Stimulated activated naive B cell treated with anti-CD40 and anti-IgM and Interleukin-4, amounts not matched to agents 10 μg/mL and 1 μg/mL and 100 μg/mL, for 72 hours (primary cell): ENCODE measurements around the gene RYR3.

Experiments used
- ATAC-seq, 2 donors: fragments of 150-1000 bp; cut with Tn5 transposase; replicated peaks; 2 replicates each; pipeline ENCODE4 v1.10.0; 2021; ENCODE audit warnings: moderate library complexity in 1 of 2
- DNase-seq: peaks from one replicate; pipeline ENCODE4 v3.0.0; 2021
- H3K27ac Mint-ChIP-seq: one replicate; pipeline ENCODE4 v1.8.0; 2022; ENCODE audit warnings: mild to moderate bottlenecking, mixed read lengths
- H3K27me3 Mint-ChIP-seq, 2 donors: one replicate each; pipeline ENCODE4 v1.8.0; 2022; ENCODE audit warnings: mixed read lengths in 2 of 2
- H3K36me3 Mint-ChIP-seq, 2 donors: one replicate each; pipeline ENCODE4 v1.8.0; 2022; ENCODE audit warnings: mixed read lengths in 2 of 2, mild to moderate bottlenecking in 1 of 2
- H3K4me1 Mint-ChIP-seq, 2 donors: one replicate each; pipeline ENCODE4 v1.8.0; 2022; ENCODE audit warnings: mixed read lengths in 2 of 2, mild to moderate bottlenecking in 1 of 2
- H3K4me3 Mint-ChIP-seq, 2 donors: one replicate each; pipeline ENCODE4 v1.8.0; 2022; ENCODE audit warnings: mild to moderate bottlenecking in 2 of 2, mixed read lengths in 2 of 2, moderate library complexity in 1 of 2
- H3K9me3 Mint-ChIP-seq, 2 donors: one replicate each; pipeline ENCODE4 v1.8.0; 2022; ENCODE audit warnings: mixed read lengths in 2 of 2, mild to moderate bottlenecking in 1 of 2

The RYR3 gene

DNA sequence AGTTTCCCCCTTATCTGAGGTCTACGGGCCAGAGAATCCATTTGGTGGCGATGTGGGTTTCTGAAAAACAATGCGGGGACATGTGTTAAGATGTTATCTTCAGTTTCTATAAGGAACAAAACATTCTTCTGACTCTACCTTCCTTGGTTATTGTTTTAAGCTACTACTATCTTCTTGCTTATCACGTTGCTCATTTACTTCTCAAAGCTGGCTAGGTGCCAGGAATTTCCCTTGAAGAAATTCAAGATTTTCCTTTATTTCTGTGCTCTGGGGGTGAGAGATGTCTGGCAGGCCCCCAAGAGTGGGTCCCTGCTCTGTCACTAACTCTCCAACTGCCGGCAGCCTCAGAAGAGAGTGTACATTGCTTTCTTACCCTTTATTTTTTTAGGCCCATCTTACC, 119.8 kb downstream of the RYR3 start:
- Mint-ChIP-seq H3K27ac (no peak overlapping the region), H3K36me3 (no peaks in the 10 kb centered on the region), H3K4me3 (no peak overlapping the region)

GRCh38 chr15:33433821-33434220, 123.1 kb downstream of the RYR3 start:
- Mint-ChIP-seq H3K36me3 (no peaks in the 10 kb centered on the region), H3K4me3 (no peak overlapping the region), H3K9me3 (peaks cover 0 to 4% of the 10 kb centered on the region in 2 donors), H3K27me3 (no peaks in the 10 kb centered on the region), H3K4me1 (no peaks in the 10 kb centered on the region), H3K27ac (no peak overlapping the region)
- no peak for DNase-seq
- no peak for ATAC-seq

More for the DNA sequence above, 119.8 kb downstream of the RYR3 start:
- no peak for DNase-seq
- no peaks in the 10 kb centered on the region for H3K4me1 Mint-ChIP-seq
- no peak for ATAC-seq
- peaks cover 0 to 1% of the 10 kb centered on the region in 2 donors for H3K9me3 Mint-ChIP-seq
- H3K27me3 Mint-ChIP-seq = no peaks in the 10 kb centered on the region

DNA sequence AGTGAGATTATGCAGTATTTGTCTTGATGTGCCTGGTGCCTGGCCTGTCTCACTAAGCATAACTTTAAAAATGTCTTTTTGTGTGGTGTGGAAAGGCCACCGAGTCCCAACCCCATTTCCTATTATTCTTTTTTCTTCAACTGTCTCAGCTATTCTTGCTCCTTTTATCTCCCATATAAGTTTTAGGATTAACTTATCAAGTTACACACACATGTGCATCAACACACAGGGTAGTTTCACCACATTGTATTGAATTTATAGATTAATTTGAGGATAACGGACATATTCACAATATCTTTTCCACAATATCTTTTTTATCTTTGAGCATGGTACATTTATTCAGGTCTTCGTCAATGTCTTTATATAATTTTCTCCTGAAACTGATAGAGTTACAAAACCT, 127.6 kb downstream of the RYR3 start:
- no peak for ATAC-seq
- no peaks in the 10 kb centered on the region for H3K36me3 Mint-ChIP-seq
- no peak overlapping the region for H3K27ac Mint-ChIP-seq
- no peak for DNase-seq
- no peaks in the 10 kb centered on the region for H3K4me1 Mint-ChIP-seq
- H3K9me3 Mint-ChIP-seq = peaks cover 0 to 4% of the 10 kb centered on the region in 2 donors
- H3K4me3 Mint-ChIP-seq = no peak overlapping the region
- H3K27me3 Mint-ChIP-seq = peaks cover 0 to 8% of the 10 kb centered on the region in 2 donors

GRCh38 chr15:33440900-33441299, 130.1 kb downstream of the RYR3 start:
- Mint-ChIP-seq H3K36me3 (no peaks in the 10 kb centered on the region), H3K4me1 (no peaks in the 10 kb centered on the region)
- no peak for ATAC-seq

GRCh38 chr15:33442449-33442848, 131.7 kb downstream of the RYR3 start:
- peaks cover 13 to 19% of the 10 kb centered on the region in 2 donors for H3K27me3 Mint-ChIP-seq
- DNase-seq (no peak), ATAC-seq (no peak)
- no peaks in the 10 kb centered on the region for H3K9me3 Mint-ChIP-seq
- H3K4me1 Mint-ChIP-seq = no peaks in the 10 kb centered on the region
- no peaks in the 10 kb centered on the region for H3K36me3 Mint-ChIP-seq
- H3K4me3 Mint-ChIP-seq = no peak overlapping the region
- no peak overlapping the region for H3K27ac Mint-ChIP-seq

More at GRCh38 chr15:33440900-33441299, 130.1 kb downstream of the RYR3 start:
- no peak for DNase-seq
- Mint-ChIP-seq H3K27me3 (peaks cover 13 to 19% of the 10 kb centered on the region in 2 donors), H3K27ac (no peak overlapping the region), H3K4me3 (no peak overlapping the region), H3K9me3 (peaks cover 0 to under 1% of the 10 kb centered on the region in 2 donors)

- Mint-ChIP-seq H3K27me3 (peaks cover 13 to 26% of the 10 kb centered on the region in 2 donors), H3K36me3 (no peaks in the 10 kb centered on the region), H3K4me3 (no peak overlapping the region), H3K4me1 (no peaks in the 10 kb centered on the region), H3K9me3 (no peaks in the 10 kb centered on the region), H3K27ac (no peak overlapping the region)
- ATAC-seq (no peak), DNase-seq (no peak)
Measured at GRCh38 chr15:33443708-33444107, 132.9 kb downstream of the RYR3 start.

DNA sequence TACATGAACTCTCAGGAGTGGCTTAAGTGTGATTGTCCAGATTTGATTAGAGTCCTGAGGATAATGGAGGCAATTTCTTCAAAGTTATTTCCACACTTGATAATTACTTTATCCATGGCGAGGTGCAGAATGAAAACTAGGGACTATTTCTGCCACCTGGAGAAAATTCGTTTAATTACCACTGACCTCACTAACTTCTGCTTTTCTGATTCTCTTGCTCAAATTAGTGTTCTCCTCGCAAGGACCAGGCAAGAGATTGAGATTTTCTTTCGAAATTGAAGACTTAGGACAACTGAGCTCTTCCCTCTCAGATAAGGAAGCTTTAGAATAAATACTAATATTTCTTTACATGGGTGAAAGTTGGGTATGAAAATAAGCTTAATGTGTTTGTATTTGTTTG, 135.2 kb downstream of the RYR3 start:
- no peak overlapping the region for H3K4me3 Mint-ChIP-seq
- no peak for ATAC-seq
- no peak for DNase-seq
- H3K27ac Mint-ChIP-seq = no peak overlapping the region
- peaks cover 18 to 31% of the 10 kb centered on the region in 2 donors for H3K27me3 Mint-ChIP-seq
- H3K36me3 Mint-ChIP-seq = no peaks in the 10 kb centered on the region
- H3K9me3 Mint-ChIP-seq = no peaks in the 10 kb centered on the region
- no peaks in the 10 kb centered on the region for H3K4me1 Mint-ChIP-seq

- no peaks in the 10 kb centered on the region for H3K4me1 Mint-ChIP-seq
- no peak overlapping the region for H3K4me3 Mint-ChIP-seq
- ATAC-seq (no peak), DNase-seq (no peak)
- H3K27ac Mint-ChIP-seq = no peak overlapping the region
- H3K27me3 Mint-ChIP-seq = peaks cover 18 to 23% of the 10 kb centered on the region in 2 donors
- H3K36me3 Mint-ChIP-seq = no peaks in the 10 kb centered on the region
- H3K9me3 Mint-ChIP-seq = no peaks in the 10 kb centered on the region
Measured at GRCh38 chr15:33448151-33448550, 137.4 kb downstream of the RYR3 start.

- ATAC-seq (no peak), DNase-seq (no peak)
- H3K4me3 Mint-ChIP-seq = no peak overlapping the region
- H3K36me3 Mint-ChIP-seq = no peaks in the 10 kb centered on the region
- no peak overlapping the region for H3K27ac Mint-ChIP-seq
- H3K9me3 Mint-ChIP-seq = no peaks in the 10 kb centered on the region
- no peaks in the 10 kb centered on the region for H3K4me1 Mint-ChIP-seq
- H3K27me3 Mint-ChIP-seq = peaks cover 13 to 18% of the 10 kb centered on the region in 2 donors
Measured at GRCh38 chr15:33448961-33449606, 138.3 kb downstream of the RYR3 start.

DNA sequence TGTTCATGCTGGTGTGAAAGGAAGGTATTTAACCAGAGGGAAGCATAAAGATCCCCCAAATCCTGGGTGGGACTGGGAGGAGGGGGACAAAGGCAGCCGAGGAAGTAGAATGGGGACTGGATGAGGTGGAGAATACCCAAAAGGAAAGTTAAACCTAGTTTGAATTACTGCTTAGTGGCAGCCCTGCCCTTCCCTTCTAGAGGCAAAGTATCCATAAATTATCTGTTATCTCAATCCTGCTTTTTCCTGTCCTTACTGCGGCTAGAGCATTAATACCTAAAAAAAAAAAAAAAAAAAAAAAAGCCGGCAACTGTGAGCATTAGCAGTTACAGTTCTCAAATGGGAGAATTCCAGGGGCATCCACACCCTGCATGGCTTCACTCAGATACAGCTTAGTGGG, 139.0 kb downstream of the RYR3 start:
- Mint-ChIP-seq H3K9me3 (no peaks in the 10 kb centered on the region), H3K4me3 (no peak overlapping the region), H3K36me3 (no peaks in the 10 kb centered on the region), H3K27ac (no peak overlapping the region), H3K27me3 (peaks cover 9 to 18% of the 10 kb centered on the region in 2 donors), H3K4me1 (no peaks in the 10 kb centered on the region)
- ATAC-seq (no peak), DNase-seq (no peak)

GRCh38 chr15:33451385-33451784, 140.6 kb downstream of the RYR3 start:
- Mint-ChIP-seq H3K9me3 (no peaks in the 10 kb centered on the region), H3K4me1 (no peaks in the 10 kb centered on the region), H3K4me3 (no peak overlapping the region), H3K36me3 (no peaks in the 10 kb centered on the region), H3K27ac (no peak overlapping the region), H3K27me3 (peaks cover 5 to 12% of the 10 kb centered on the region in 2 donors)
- DNase-seq (no peak), ATAC-seq (no peak)

DNA sequence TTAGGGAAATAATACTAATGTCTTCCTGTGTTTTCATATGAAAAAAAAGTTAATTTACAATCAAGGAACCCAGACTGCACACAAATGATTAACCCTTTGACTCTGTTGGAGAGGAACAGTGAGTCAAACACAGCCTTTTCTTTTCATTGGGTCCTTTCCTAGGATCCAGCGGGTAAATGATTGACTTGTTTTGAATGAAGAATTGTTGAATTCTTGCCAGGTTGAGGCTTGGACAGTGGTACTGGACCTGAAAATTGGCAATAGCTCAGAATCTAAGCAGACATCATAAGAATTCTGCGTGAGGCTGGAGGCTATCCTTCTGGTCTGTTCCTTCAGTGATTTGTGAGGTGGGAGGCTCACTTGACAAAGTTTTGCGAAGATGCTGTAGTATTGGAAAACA, 143.0 kb downstream of the RYR3 start:
- Mint-ChIP-seq H3K4me1 (no peaks in the 10 kb centered on the region), H3K27ac (no peak overlapping the region), H3K27me3 (peaks cover 4 to 5% of the 10 kb centered on the region in 2 donors), H3K9me3 (no peaks in the 10 kb centered on the region), H3K4me3 (no peak overlapping the region), H3K36me3 (no peaks in the 10 kb centered on the region)
- DNase-seq (no peak), ATAC-seq (no peak)

DNA sequence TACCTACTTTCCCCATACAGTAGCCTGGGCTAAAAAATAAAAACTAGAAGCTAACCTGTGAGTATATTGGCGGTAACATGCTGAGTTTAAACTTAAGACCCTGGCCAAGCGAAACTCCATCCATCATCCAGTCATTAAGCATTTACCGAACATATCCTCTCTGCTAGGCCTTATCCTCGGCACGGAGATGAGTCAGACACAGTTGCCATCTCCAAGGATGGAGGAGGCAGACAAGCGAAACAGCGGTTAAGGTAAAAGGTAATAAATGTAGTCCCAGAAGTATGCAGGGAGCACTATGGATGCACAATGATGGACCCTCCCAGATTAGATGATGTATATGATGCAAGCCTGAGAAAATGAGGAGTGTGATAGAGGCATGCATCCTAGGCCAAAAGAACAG, 143.6 kb downstream of the RYR3 start:
- Mint-ChIP-seq H3K4me1 (no peaks in the 10 kb centered on the region), H3K36me3 (no peaks in the 10 kb centered on the region), H3K9me3 (no peaks in the 10 kb centered on the region), H3K4me3 (no peak overlapping the region), H3K27ac (no peak overlapping the region), H3K27me3 (peaks cover under 1 to 4% of the 10 kb centered on the region in 2 donors)
- ATAC-seq (no peak), DNase-seq (no peak)

DNA sequence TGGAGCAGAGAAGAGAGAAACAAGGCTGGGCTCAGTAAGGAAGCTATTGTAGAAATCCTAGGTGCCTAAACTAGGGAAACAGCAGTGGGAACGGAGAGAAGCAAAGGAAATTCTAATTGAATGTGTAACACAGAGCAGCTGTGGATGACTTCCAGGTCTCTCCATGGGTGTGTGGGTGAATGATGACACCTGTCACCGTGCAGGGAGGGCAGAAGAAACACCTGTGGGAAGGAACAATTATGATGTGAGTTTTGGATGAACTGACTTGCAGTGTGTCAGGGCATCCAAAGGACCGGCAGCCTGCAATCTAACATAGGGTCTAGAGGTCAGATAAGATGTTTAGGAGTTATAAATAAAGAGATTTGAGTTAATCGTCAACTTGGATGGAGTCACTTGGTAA, 144.2 kb downstream of the RYR3 start:
- H3K36me3 Mint-ChIP-seq = no peaks in the 10 kb centered on the region
- H3K27me3 Mint-ChIP-seq = no peaks in the 10 kb centered on the region

GRCh38 chr15:33458421-33458820, 147.7 kb downstream of the RYR3 start:
- H3K9me3 Mint-ChIP-seq = no peaks in the 10 kb centered on the region
- H3K4me1 Mint-ChIP-seq = no peaks in the 10 kb centered on the region
- H3K27ac Mint-ChIP-seq = no peak overlapping the region
- H3K27me3 Mint-ChIP-seq = no peaks in the 10 kb centered on the region
- DNase-seq = no peak
- no peak for ATAC-seq
- H3K36me3 Mint-ChIP-seq = no peaks in the 10 kb centered on the region
- no peak overlapping the region for H3K4me3 Mint-ChIP-seq

More for the DNA sequence above, 144.2 kb downstream of the RYR3 start:
- DNase-seq = no peak
- Mint-ChIP-seq H3K27ac (no peak overlapping the region), H3K9me3 (no peaks in the 10 kb centered on the region), H3K4me3 (no peak overlapping the region), H3K4me1 (no peaks in the 10 kb centered on the region)
- no peak for ATAC-seq
